Measurements from ENCODE around the gene FOXA3. TPM values are rescaled to one million over a fixed set of nuclear protein-coding genes. Genes with fewer than 3 reads are reported as not detected.
"Not testable (repeated sequence)": the region's sequence is repeated elsewhere in the genome, so short reads cannot be mapped to it uniquely, and the experiment has no call there.

The FOXA3 gene
- total RNA-seq, 2 donors from 2014 or later: not detected

DNA sequence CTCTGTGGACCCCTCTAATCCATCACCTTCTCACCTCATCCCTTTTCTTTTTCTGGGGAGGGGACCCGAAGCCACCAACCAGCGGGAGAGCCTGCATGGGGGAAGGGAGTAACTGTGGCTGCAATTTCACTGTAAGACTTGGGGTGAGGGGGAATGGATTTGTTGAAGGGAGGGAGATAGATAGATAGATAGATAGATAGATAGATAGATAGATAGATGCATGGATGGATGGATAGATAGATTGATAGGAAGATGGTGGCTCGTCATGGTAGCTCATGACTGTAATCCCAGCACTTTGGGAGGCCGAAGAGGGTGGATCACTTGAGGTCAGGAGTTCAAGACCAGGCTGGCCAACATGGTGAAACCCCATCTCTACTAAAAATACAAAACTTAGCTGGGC lies 3.1 kb downstream of the FOXA3 start:
- intact Hi-C loops (cut with DNase I); ATAC-seq; DNase-seq: not testable (repeated sequence)

- no peak for DNase-seq
- ATAC-seq: no peak
- intact Hi-C loops (cut with DNase I): no loop called here
Observed at GRCh38 chr19:45870798-45871197, 6.7 kb downstream of the FOXA3 start.

DNA sequence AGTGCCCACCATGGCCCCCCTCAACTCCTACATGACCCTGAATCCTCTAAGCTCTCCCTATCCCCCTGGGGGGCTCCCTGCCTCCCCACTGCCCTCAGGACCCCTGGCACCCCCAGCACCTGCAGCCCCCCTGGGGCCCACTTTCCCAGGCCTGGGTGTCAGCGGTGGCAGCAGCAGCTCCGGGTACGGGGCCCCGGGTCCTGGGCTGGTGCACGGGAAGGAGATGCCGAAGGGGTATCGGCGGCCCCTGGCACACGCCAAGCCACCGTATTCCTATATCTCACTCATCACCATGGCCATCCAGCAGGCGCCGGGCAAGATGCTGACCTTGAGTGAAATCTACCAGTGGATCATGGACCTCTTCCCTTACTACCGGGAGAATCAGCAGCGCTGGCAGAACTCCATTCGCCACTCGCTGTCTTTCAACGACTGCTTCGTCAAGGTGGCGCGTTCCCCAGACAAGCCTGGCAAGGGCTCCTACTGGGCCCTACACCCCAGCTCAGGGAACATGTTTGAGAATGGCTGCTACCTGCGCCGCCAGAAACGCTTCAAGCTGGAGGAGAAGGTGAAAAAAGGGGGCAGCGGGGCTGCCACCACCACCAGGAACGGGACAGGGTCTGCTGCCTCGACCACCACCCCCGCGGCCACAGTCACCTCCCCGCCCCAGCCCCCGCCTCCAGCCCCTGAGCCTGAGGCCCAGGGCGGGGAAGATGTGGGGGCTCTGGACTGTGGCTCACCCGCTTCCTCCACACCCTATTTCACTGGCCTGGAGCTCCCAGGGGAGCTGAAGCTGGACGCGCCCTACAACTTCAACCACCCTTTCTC lies 8.2 kb downstream of the FOXA3 start:
- DNase-seq (no peak), ATAC-seq (no peak)
- intact Hi-C loops (cut with DNase I): no loop called here

GRCh38 chr19:45873219-45873772 lies 9.2 kb downstream of the FOXA3 start:
- DNase-seq (no peak), ATAC-seq (no peak)
- intact Hi-C loops (cut with DNase I): no loop called here

DNA sequence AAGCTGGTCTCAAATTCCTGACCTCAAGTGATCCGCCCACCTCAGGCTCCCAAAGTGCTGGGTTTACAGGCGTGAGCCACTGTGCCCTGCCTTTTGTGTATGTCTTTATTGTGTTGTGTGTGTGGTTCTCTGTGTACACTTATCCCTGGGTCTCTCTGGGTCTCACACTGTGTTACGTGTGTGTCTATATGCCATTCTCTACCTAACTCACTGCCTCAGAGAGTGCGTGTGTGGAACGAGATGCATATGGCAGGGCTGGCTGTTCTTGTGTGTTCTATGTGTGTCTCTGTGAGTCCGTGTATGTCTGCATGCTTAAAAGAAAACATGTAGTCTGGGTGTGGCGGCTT lies 10.5 kb downstream of the FOXA3 start:
- intact Hi-C loops (cut with DNase I): no loop called here
- no peak for ATAC-seq
- no peak for DNase-seq

DNA sequence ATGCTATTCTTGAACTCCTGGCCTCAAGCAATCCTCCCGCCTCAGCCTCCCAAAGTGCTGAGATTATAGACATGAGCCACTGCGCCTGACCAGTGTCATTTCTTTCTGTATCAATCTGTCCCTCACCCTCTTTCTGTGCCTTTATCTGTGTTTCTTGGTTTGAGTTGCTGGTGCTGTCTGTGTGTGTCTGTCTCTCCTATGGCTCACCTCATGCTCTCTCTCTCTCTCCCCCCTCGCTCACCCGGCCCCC lies 12.0 kb downstream of the FOXA3 start:
- DNase-seq (no peak), ATAC-seq (peak; percentile 6 to 13)
- intact Hi-C loops (cut with DNase I): no loop called here

DNA sequence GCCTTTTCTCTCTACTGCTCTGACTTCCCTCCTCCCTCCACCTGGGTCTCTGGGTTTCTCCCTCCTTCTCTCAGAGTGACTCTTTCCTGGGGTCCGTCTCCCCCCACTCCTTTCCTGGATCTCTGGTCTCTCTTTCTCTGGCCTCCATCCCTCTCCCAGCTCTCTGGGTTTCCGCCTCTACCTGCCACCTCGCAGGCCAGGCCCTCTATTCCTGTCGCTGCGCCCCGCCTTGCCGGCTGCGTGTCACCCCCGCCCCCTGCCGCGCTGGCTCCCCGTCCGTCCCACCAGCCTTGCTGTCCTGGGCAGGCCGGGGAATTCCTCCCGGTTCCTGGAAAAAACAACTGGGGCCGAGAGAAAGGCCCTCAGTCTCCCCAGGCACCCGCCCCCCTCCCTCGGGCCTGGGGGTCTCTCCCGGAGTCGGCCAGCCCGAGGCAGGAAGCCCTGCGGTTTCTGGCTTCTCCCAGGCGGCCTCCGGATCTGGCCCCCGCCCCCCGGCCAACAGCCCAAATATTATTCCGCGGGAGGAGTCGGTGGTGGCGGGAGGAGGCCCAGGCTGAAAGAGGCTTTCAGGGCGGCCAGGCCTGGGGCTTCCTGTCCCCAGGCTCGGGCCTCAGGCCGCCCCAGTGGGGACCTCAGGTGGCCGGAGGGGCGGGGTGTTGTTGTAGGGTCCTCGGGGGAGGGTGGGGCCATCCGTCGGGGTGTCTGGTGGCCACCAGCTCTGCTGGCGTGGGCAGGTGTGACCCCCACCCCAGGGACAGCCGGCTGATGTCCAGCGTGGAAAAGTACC lies 12.5 kb downstream of the FOXA3 start:
- peak; percentile 59 for DNase-seq
- intact Hi-C loops (cut with DNase I): no loop called here
- ATAC-seq: peak; percentile 40 to 69

DNA sequence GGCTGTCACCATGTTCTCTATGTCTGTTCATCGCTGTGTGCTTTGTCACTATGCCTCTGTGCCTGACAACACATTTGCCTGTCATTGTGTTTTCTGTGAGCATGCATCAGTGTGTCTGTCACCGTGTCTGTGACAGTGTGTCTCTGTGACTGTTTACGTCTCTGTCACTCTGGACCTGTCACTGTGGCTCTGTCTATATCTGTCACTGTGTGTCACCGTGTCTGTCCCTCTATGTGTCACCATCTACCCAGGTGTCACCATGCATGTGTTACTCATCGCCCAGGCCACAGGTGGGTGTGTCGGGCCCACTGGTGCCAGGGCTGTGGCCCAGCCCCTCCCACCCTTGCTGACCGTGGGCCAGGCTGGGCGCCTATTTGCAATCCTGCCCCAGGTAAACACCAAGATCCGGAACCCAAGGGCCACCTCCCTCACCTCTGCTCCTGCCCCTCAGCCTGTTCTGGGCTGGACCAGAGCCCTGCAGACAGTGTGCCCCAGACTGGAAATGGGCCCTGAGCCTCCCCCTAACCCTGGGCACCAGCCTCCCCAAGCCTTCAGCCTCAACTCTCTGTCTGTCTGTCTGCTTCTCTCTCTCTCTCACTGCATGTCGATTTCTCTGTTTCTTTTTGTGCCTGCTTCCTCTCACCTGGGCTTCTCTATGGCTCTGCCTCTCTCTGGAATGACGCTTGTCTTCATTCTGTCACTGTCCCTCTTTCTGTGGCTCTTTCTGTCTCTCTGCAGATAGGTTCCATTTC lies 14.1 kb downstream of the FOXA3 start:
- DNase-seq (no peak), ATAC-seq (peak in 1 of 2 donors; percentile 56)
- intact Hi-C loops (cut with DNase I): no loop called here

DNA sequence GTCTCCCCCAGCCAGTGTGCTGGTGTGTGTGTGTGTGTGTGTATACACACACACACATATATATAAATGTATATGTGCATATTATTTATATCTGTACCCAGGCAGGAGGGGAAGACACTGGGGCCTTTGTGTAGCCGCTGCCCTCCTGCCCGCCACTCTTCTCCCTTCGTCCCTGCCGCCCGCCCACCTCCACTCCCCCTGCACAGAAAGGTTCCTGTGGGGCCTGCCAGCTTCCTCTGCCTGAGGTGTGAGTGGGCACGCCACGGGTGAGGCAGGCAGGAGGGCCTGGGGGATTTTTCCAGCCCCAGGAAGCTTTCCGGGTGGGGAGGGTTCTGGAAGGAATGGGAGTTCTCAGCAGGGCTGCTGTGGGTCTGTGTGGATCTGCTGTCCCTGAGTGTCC lies 14.9 kb downstream of the FOXA3 start:
- DNase-seq (no peak), ATAC-seq (no peak)
- intact Hi-C loops (cut with DNase I): no loop called here

- no peak for DNase-seq
- intact Hi-C loops (cut with DNase I): no loop called here
- ATAC-seq: no peak
Observed at GRCh38 chr19:45879971-45880370, 15.8 kb downstream of the FOXA3 start.

DNA sequence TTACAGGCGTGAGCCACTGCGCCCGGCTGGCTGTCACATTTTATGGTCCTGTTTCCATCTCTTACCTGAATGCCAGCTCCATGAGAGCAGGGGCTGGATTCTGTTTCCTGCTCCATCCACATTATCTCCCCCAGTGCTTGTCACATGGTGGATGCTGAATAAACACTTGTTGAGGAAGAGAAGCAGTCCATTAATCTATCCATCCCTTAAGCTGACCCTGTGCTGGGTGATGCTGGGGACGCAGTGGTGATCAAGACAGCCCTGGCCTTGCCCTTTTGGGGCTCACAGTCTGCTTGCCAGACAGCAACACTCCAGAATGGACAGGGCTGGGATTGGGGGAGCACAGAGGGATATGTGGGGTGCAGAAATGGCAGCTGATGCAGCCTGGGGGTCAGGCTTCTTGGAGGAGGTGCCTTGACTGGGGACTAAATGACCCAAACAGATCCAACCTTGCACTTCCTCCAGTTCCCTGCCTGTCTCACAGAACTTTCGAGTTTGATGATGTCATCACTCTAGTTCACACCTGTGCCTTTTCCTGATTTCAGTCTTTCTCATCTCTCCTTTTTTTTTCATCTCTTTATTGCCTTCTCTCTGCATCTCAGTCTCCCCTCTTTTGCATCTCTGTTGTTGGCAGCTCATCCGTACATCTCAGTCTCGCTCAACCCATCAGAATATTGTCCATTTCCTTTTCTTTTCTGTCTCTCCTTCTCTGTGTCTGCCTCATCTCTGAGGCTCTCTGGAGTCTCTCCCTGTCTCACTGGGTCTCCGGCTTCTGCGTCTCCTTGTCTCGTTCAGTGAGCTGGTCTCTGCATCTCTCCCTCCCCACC lies 17.2 kb downstream of the FOXA3 start:
- intact Hi-C loops (cut with DNase I): no loop called here
- ATAC-seq: no peak
- DNase-seq: no peak

DNA sequence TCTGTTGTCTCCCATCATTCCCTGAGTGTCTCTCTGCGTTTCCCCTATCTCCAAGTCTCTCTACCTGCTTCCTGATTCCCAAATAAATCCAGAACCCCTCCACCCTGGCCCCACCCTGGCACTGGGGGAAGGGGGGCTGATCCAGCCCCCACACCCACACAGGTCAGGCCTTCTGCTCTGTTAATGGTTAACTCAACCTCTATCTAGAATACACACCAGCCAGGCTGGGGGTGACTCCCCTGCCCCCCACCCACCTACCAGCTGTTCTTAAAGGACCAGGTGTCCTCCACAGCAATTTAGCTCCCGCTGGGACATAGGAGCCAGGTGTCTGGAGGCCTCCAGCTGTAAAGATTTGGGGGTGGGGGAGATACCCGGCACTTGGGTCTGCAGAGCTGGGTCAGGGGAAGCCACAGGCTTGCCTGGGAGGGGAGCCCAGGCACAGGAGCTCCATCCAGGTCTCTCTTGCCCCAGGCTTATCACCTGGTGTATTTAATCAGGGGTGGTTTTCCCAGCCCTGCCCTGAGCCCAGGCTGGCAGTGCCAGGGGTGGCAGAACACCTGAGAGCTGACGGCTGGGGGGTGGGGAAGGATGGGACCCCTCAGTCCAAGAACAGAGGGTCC lies 17.9 kb downstream of the FOXA3 start:
- no peak for DNase-seq
- intact Hi-C loops (cut with DNase I): no loop called here
- no peak for ATAC-seq

- DNase-seq: peak; percentile 84
- ATAC-seq: peak in 1 of 2 donors; percentile 11
- intact Hi-C loops (cut with DNase I): no loop called here
Observed at GRCh38 chr19:45882652-45883585, 18.8 kb downstream of the FOXA3 start.

DNA sequence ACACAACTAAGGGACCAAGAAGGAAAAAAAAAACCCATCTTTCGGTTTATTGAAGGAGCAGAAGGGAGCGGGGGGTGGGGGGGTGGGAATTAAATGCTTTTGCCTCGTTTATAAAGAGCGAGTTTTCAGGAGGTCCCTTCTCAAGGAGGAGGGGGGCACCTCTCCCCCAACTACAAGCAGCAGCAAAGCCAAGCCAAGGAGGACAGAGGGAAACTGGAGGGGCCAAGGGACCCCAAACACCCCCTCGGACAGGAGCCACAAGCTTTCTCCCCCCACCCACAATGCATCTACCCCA lies 19.4 kb downstream of the FOXA3 start:
- ATAC-seq (no peak), DNase-seq (no peak)
- intact Hi-C loops (cut with DNase I): no loop called here

DNA sequence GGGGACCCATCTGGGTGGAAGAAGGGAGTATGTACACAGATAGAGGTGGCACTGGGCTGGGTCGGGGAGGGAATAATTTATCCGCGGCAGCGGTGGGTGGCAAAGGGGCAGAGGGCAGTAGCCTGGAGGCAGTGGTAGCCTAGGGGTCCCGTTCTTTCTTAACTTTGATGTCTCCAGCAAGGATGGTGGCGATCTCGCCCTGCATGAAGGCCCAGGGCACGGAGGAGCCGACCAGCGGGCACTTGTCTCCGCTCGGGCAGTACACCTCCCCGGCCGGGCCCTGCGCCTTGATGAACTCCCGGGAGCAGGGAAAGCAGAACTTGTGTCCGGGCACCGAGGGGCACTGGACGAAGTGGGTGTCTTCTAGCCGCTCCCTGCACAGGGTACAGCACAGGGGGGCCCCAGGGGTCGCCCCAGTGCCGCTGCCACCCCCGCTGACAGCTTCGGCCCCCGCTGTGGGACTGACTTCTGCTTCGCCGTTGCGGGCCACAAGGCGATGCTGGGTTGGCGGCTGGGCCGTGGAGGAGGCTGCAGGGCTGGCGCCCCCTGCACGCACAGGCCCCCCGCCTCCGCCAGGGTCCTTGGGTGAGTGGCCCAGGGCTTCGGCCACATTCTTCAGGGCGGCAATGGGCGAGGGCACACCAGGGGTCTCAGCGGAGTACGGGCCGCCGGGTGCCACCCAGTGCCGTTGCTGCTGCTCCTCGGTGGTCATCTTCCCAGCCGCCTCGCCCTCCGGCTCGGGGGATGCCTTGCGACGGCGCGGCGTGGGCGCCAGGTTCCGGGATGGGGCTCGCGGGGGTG lies 20.0 kb downstream of the FOXA3 start:
- ATAC-seq (no peak), DNase-seq (no peak)
- intact Hi-C loops (cut with DNase I): no loop called here

- intact Hi-C loops (cut with DNase I): no loop called here
- DNase-seq (no peak), ATAC-seq (no peak)
Observed at GRCh38 chr19:45884682-45885555, 20.8 kb downstream of the FOXA3 start.
